ENCODE results near the gene CD22.

The CD22 gene

DNA sequence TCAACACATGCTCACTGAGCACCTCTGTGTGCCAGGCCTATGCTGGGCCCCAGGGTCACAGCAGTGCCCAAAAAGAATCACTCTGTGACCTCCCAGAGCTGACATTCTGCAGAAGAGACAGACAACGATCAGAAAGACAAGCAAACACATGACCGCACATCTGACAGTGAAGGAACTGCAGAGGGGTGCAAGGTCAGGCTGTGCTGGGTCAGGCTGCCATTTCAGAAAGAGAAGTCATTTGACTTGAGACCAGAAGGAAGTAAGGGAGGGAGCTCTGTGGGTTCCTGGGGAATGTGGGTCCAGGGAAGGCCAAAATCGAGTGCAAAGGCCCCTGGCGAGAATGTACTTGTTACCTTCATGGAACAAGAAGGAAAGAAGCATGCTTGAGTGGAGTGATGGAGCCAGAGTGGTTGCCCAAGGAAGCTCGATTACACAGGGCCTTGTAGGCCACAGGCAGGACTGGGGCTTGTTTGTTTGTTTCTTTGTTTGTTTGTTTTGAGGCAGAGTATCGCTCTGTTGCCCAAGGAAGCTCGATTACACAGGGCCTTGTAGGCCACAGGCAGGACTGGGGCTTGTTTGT lies 11.4 kb upstream of the CD22 start:
- Histone ChIP-seq H3K27me3 (ENCODE audit: control insufficient read depth in 1 of 2, insufficient read depth in 2 of 2, low read length in 2 of 2) (no peaks in the 10 kb centered on the region), H3K9me3 (ENCODE audit: low read length) (peaks cover 4% of the 10 kb centered on the region), H3K36me3 (ENCODE audit: insufficient read depth, low read length) (no peaks in the 10 kb centered on the region), H3K4me3 (ENCODE audit: low read depth in 1 of 2, low read length in 2 of 2) (no peak overlapping the region), H3K4me1 (ENCODE audit: insufficient read depth, low read length) (no peaks in the 10 kb centered on the region), H3K27ac (ENCODE audit: low read depth, low read length) (no peak overlapping the region), H3K9ac (ENCODE audit: low read length) (no peak overlapping the region)

DNA sequence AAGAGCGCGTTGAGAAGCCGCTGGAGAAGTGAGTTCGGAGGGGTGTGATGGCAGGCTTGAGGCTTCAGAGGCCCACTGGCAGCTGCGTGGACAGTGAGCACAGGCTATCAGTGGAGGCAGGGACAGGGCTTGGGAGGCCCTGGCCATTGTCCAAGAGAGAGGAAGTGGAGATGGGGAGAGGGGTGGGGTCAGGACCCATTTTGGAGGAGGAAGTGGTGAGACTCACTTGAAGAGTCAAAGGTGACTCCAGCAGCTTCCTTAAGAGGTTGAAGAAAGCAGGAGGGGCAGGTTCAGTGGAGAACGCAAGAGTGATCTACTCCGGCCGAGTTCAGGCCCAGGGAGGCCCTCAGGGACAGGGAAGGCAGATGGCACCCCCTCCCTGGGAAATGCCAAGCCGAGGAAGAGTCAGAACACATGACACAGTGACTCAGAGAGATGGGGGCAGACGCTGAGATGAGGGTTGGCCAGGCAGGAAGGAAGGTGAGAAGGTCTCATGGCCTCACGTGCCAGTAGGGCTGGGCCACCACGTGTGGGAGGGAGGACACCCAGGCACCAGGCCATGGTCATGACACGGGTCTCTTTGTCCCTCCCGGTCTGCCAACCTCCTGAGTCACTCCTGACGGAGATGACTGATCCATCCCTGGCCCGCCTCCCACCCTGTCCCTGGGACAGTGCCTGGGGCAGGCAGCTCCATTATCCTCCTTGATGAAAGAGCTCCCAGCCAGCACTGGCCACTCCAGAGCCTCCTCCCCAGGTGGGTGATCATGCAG lies 10.1 kb upstream of the CD22 start:
- Histone ChIP-seq H3K9ac (ENCODE audit: low read length) (no peak overlapping the region), H3K9me3 (ENCODE audit: low read length) (peaks cover 4% of the 10 kb centered on the region), H3K4me1 (ENCODE audit: insufficient read depth, low read length) (no peaks in the 10 kb centered on the region), H3K4me3 (ENCODE audit: low read depth in 1 of 2, low read length in 2 of 2) (no peak overlapping the region), H3K36me3 (ENCODE audit: insufficient read depth, low read length) (no peaks in the 10 kb centered on the region), H3K27me3 (ENCODE audit: control insufficient read depth in 1 of 2, insufficient read depth in 2 of 2, low read length in 2 of 2) (no peaks in the 10 kb centered on the region), H3K27ac (ENCODE audit: low read depth, low read length) (no peak overlapping the region)

DNA sequence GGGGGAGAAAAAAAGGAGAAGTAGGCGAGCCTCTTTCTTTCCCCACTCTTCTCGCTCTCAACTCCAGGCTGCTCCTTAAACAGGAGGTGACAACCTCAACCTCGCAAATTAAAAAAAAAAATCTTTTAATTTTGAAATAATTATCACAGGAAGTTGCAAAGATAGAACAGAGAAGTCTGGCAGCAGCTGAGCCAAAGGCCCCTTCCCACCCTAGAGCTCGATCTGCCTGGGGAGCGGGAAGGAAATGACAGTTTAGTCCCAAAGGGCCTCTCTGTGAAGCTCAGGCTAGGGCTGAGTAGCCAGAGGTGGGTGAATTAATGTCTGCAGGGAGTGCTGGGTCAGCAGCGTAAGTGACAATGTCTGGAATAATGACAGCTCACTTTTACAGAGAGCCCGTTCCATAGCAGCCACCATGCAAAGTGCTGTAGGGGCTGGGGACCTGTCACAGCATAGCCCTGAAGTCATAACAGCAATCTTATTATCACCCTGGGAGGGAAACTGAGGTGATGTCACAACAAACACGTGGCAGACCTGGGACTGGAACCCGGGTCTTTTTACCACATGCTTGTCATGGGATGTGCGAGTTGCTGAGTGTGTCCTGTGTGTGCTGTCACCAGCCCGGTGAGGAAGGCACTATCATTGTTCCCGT lies 8.8 kb upstream of the CD22 start:
- H3K4me3 ChIP-seq (ENCODE audit: low read depth in 1 of 2, low read length in 2 of 2): no peak overlapping the region
- peaks cover 4% of the 10 kb centered on the region for H3K9me3 ChIP-seq (ENCODE audit: low read length)
- H3K36me3 ChIP-seq (ENCODE audit: insufficient read depth, low read length): no peaks in the 10 kb centered on the region
- no peaks in the 10 kb centered on the region for H3K27me3 ChIP-seq (ENCODE audit: control insufficient read depth in 1 of 2, insufficient read depth in 2 of 2, low read length in 2 of 2)
- H3K4me1 ChIP-seq (ENCODE audit: insufficient read depth, low read length): no peaks in the 10 kb centered on the region
- no peak overlapping the region for H3K27ac ChIP-seq (ENCODE audit: low read depth, low read length)
- H3K9ac ChIP-seq (ENCODE audit: low read length): no peak overlapping the region

DNA sequence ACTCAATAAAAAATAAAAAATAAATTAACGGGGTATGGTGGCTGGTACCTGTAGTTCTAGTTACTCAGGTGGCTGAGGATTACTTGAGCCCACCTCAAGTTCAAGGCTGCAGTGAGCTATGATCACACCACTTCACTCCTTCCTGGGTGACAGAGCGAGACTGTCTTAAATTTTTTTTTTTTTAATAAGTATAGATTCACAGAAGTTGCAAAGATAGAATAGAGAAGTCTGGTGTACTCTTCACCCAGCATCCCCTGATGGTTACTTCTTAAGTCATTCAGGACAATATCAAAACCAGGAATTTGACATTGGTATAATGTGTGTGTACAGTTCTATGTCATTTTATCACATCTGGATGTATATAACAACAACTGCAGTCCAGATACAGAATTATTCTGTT lies 7.7 kb upstream of the CD22 start:
- Histone ChIP-seq H3K27ac (ENCODE audit: low read depth, low read length) (no peak overlapping the region), H3K4me3 (ENCODE audit: low read depth in 1 of 2, low read length in 2 of 2) (no peak overlapping the region), H3K9me3 (ENCODE audit: low read length) (peaks cover 4% of the 10 kb centered on the region), H3K4me1 (ENCODE audit: insufficient read depth, low read length) (no peaks in the 10 kb centered on the region), H3K9ac (ENCODE audit: low read length) (no peak overlapping the region), H3K36me3 (ENCODE audit: insufficient read depth, low read length) (no peaks in the 10 kb centered on the region), H3K27me3 (ENCODE audit: control insufficient read depth in 1 of 2, insufficient read depth in 2 of 2, low read length in 2 of 2) (no peaks in the 10 kb centered on the region)

DNA sequence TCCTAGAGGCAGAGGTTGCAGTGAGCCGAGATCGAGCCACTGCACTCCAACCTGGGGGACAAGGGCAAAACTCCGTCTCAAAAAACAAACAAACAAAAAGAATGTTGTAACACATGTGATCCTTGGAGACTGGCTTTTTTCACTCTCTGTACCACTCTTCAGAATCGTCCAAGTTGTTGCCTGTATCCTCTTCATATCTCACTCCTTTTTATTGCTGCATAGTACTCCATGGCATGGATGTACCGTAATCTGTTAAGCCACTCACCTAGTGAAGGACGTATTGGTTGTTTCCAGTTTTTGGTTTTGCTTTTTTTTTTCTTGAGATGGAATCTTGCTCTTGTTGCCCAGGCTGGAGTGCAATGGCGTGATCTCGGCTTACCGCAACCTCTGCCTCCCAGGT lies 7.0 kb upstream of the CD22 start:
- H3K9ac ChIP-seq (ENCODE audit: low read length): no peak overlapping the region
- H3K4me3 ChIP-seq (ENCODE audit: low read depth in 1 of 2, low read length in 2 of 2): no peak overlapping the region
- no peaks in the 10 kb centered on the region for H3K36me3 ChIP-seq (ENCODE audit: insufficient read depth, low read length)

DNA sequence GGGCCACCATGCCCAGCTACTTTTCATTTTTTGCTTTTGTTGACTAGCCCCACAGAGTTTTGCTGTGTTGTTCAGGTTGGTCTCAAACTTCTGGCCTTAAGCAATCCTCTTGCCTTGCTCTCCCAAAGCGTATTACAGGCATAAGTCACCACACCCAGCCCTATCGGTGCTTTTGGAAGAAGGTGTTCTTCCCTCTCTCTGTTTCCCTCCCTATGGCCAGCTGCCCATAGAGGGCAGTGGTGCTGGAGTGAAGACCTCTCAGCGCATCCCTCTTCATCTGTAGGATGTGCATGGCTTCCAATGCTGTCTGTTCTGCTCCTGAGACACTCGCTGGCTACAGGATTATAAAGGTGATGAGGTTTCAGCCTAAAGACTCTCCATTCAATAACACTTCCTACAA lies 1.3 kb upstream of the CD22 start:
- Histone ChIP-seq H3K4me3 (ENCODE audit: low read depth in 1 of 2, low read length in 2 of 2) (no peak overlapping the region), H3K27me3 (ENCODE audit: control insufficient read depth in 1 of 2, insufficient read depth in 2 of 2, low read length in 2 of 2) (peaks cover 0 to 4% of the 10 kb centered on the region in 2 donors), H3K9ac (ENCODE audit: low read length) (no peak overlapping the region), H3K9me3 (ENCODE audit: low read length) (no peaks in the 10 kb centered on the region), H3K27ac (ENCODE audit: low read depth, low read length) (no peak overlapping the region), H3K4me1 (ENCODE audit: insufficient read depth, low read length) (no peaks in the 10 kb centered on the region), H3K36me3 (ENCODE audit: insufficient read depth, low read length) (no peaks in the 10 kb centered on the region)

More for the DNA sequence above, 7.0 kb upstream of the CD22 start:
- Histone ChIP-seq H3K4me1 (ENCODE audit: insufficient read depth, low read length) (no peaks in the 10 kb centered on the region), H3K27me3 (ENCODE audit: control insufficient read depth in 1 of 2, insufficient read depth in 2 of 2, low read length in 2 of 2) (no peaks in the 10 kb centered on the region), H3K27ac (ENCODE audit: low read depth, low read length) (no peak overlapping the region), H3K9me3 (ENCODE audit: low read length) (peaks cover 4% of the 10 kb centered on the region)

DNA sequence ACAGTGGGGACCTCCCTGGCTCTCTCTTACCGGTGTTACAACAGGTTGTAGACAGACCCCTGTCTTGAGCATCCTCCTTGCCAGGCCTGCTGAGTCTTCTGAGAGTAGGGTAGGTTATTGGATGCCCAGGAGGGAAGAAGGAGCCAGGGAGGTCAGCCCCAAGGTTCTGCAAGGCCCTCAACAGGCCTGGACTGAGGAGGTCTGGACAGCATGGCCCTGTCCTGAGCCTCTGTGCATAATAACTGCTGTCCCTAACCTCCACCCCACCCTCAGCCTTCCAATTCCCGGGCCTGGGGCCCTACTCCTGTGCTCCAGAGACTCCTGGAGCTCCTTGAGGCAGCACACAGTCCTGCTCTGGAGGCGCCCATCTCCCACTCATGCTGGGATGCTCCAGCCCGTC lies 336 bp downstream of the CD22 start:
- no peaks in the 10 kb centered on the region for H3K36me3 ChIP-seq (ENCODE audit: insufficient read depth, low read length)
- no peaks in the 10 kb centered on the region for H3K4me1 ChIP-seq (ENCODE audit: insufficient read depth, low read length)
- H3K27me3 ChIP-seq (ENCODE audit: control insufficient read depth in 1 of 2, insufficient read depth in 2 of 2, low read length in 2 of 2): peaks cover 0 to 4% of the 10 kb centered on the region in 2 donors
- no peak overlapping the region for H3K27ac ChIP-seq (ENCODE audit: low read depth, low read length)
- no peak overlapping the region for H3K9ac ChIP-seq (ENCODE audit: low read length)
- H3K4me3 ChIP-seq (ENCODE audit: low read depth in 1 of 2, low read length in 2 of 2): no peak overlapping the region
- no peaks in the 10 kb centered on the region for H3K9me3 ChIP-seq (ENCODE audit: low read length)

DNA sequence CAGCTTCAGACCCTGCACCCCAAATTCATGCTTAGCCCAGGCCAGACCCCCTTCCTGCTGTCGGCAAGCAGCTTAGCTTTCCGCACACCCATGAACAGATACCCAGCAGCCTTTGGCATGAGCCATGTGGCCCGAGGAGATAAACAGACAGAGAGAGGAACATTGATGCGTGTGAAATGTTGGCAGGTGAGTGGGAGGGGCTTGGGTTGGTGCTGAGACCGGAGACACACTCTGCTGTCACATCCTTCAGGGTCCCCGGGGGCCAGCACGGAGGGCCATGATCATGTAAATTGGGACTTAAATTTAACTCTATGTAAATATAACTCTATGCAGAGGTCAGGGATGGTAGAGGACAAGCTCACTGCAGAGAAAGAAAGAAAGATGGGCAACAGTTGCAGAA lies 1.5 kb downstream of the CD22 start:
- Histone ChIP-seq H3K27ac (ENCODE audit: low read depth, low read length) (no peak overlapping the region), H3K27me3 (ENCODE audit: control insufficient read depth in 1 of 2, insufficient read depth in 2 of 2, low read length in 2 of 2) (peaks cover 0 to 4% of the 10 kb centered on the region in 2 donors), H3K4me1 (ENCODE audit: insufficient read depth, low read length) (no peaks in the 10 kb centered on the region), H3K9ac (ENCODE audit: low read length) (no peak overlapping the region), H3K36me3 (ENCODE audit: insufficient read depth, low read length) (no peaks in the 10 kb centered on the region), H3K9me3 (ENCODE audit: low read length) (no peaks in the 10 kb centered on the region), H3K4me3 (ENCODE audit: low read depth in 1 of 2, low read length in 2 of 2) (no peak overlapping the region)

DNA sequence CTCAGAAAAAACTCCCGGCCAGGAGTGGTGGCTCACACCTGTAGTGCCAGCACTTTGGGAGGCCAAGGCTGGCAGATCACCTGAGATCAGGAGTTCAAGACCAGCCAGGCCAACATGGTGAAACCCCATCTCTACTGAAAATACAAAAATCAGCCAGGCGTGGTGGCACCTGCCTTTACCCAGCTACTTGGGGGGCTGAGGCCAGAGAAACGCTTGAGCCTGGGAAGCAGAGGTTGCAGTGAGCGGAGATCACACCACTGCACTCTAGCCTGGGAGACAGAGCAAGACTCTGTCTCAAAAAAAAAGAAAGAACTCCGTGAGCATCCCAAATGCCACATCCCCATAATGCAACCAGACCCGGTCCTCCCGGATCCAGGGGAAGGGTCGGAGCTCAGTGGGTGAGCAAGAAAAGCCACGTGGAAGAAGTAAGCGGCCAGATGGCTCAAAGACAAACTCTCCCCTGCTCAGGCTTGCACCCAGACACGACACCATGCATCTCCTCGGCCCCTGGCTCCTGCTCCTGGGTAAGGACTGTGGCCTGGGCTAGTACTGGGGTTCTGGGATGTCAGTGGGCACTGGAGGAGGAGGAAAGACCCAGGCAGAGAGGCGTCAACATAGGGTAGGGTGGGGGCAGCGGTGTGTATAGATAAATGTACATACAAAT lies 2.7 kb downstream of the CD22 start:
- no peak overlapping the region for H3K4me3 ChIP-seq (ENCODE audit: low read depth in 1 of 2, low read length in 2 of 2)
- H3K36me3 ChIP-seq (ENCODE audit: insufficient read depth, low read length): no peaks in the 10 kb centered on the region
- H3K9ac ChIP-seq (ENCODE audit: low read length): no peak overlapping the region
- H3K9me3 ChIP-seq (ENCODE audit: low read length): no peaks in the 10 kb centered on the region
- H3K27me3 ChIP-seq (ENCODE audit: control insufficient read depth in 1 of 2, insufficient read depth in 2 of 2, low read length in 2 of 2): peaks cover 0 to 4% of the 10 kb centered on the region in 2 donors
- no peak overlapping the region for H3K27ac ChIP-seq (ENCODE audit: low read depth, low read length)
- no peaks in the 10 kb centered on the region for H3K4me1 ChIP-seq (ENCODE audit: insufficient read depth, low read length)

DNA sequence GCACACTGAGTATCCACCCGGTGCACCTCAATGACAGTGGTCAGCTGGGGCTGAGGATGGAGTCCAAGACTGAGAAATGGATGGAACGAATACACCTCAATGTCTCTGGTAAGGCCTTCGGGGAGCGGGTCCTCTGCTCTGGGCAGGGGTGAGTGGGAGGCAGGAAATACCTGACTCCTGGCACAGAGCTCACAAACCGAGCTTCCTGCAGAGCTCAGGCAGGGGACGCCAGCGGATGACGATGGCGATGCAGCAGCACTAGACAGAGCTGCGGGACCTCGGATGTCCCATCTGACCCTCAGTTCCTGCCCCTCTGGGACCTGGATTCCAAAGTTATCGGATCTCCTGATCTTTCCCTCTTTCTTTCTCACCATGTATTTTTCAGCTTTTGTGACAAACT lies 3.8 kb downstream of the CD22 start:
- no peak overlapping the region for H3K9ac ChIP-seq (ENCODE audit: low read length)
- no peak overlapping the region for H3K4me3 ChIP-seq (ENCODE audit: low read depth in 1 of 2, low read length in 2 of 2)
- no peak overlapping the region for H3K27ac ChIP-seq (ENCODE audit: low read depth, low read length)
- H3K36me3 ChIP-seq (ENCODE audit: insufficient read depth, low read length): no peaks in the 10 kb centered on the region
- no peaks in the 10 kb centered on the region for H3K9me3 ChIP-seq (ENCODE audit: low read length)
- no peaks in the 10 kb centered on the region for H3K4me1 ChIP-seq (ENCODE audit: insufficient read depth, low read length)
- peaks cover 0 to 4% of the 10 kb centered on the region in 2 donors for H3K27me3 ChIP-seq (ENCODE audit: control insufficient read depth in 1 of 2, insufficient read depth in 2 of 2, low read length in 2 of 2)

DNA sequence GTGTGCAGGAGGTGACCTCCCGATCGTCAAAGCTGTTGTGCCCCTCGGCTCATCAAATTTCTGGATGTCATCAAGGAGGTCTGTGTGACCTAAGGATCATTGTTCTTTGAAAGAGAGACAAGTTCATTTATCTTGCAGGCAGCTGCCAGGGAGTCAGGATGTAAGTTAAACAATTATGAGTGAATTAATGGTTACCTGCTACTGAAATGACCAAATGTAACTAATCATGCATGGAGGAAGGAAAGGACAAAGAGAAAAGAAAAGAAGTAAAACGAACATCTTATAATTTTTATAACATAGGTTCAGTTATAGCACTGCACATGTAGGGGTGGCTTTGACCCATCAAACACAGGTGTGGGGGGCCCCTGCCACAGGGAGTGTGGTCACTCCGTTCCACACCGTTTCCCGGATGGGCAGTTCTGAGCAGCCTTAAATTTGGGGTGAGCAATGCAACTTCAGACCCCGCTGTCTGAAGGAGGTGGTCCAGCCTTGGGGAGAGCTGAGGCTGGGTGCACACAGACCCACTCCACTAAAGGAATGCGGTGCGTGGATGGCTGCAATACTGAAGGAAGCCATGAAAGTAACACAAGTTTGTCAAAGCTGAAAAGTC lies 5.3 kb downstream of the CD22 start:
- Histone ChIP-seq H3K9me3 (ENCODE audit: low read length) (no peaks in the 10 kb centered on the region), H3K4me3 (ENCODE audit: low read depth in 1 of 2, low read length in 2 of 2) (no peak overlapping the region), H3K27me3 (ENCODE audit: control insufficient read depth in 1 of 2, insufficient read depth in 2 of 2, low read length in 2 of 2) (peaks cover 0 to 4% of the 10 kb centered on the region in 2 donors), H3K4me1 (ENCODE audit: insufficient read depth, low read length) (no peaks in the 10 kb centered on the region), H3K27ac (ENCODE audit: low read depth, low read length) (no peak overlapping the region), H3K9ac (ENCODE audit: low read length) (no peak overlapping the region), H3K36me3 (ENCODE audit: insufficient read depth, low read length) (no peaks in the 10 kb centered on the region)
